ENCODE data around the gene GSK3B.
"Not testable (repeated sequence)": the region's sequence is repeated elsewhere in the genome, so short reads cannot be mapped to it uniquely, and the experiment has no call there.

GSK3B gene

DNA sequence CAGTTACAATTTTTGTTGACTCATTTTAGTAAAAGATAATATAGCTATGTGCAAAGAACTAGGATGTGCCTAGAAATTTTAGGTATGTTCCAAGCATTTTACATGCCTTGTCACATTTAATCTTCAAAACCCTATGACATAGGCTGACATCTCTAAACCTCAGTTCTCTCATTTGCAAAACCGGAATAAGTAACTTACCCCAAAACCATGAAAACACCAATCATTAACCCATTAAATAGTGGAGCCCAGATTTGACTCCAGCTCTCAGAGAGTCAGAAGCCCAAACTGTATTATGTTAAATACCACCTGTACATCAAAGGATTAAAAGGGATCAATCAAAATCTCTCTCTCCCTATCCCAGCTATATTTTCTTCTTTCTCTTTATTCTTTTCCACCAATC lies 36.6 kb downstream of the GSK3B start:
- in situ Hi-C loops (cut with HindIII; ENCODE audit: low sequenced_read_pairs) = no loop called here

DNA sequence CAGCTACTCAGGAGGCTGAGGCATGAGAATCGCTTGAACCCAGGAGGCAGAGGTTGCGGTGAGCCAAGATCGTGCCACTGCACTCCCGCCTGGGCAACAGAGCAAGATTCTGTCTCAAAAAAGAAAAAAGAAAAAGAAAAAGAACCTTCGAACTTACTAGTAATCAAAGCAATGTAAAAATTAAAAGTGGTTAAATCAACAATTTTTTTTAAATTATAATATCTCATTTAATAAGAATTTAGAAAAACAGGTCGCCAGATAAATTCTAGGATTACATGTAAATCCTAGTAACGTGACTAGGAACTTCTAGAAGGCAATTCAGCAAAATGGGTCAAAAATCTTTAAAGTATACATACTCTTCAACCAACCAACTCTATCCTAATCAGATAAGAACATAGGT lies 37.2 kb downstream of the GSK3B start:
- in situ Hi-C loops (cut with HindIII; ENCODE audit: low sequenced_read_pairs) = no loop called here

DNA sequence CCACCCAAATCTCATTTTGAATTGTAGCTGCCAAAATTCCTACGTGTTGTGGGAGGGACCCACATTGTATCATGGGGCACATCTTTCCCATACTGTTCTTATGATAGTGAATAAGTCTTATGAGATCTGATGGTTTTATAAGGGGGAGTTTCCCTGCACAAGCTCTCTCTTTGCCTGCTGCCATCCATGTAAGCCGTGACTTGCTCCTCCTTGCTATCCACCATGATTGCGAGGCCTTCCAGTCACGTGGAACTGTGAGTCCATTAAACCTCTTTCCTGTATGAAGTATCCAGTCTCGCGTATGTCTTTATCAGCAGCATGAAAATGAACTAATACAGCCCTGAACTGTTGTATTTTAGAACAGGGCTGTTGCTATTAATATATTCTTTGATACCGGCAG lies 40.6 kb downstream of the GSK3B start:
- in situ Hi-C loops (cut with HindIII; ENCODE audit: low sequenced_read_pairs) = not testable (repeated sequence)

DNA sequence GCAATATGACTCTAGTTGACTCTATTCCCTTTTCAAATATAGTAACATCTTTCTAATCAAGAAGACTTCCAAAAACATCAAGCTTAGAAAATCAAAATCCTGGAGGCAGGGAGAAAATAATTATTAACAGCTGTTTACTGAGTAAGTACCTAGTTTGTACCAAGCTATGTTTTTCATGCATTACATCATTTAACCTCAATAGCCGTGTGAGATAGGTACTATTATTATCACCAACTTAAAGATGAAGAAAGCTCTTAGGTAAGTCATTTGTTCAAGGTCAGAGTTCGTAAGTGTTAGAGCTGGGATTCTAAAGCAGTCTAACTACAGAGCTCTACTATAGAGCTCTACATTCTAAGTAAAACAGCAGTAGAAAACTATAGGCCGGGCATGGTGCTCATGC lies 41.6 kb downstream of the GSK3B start:
- in situ Hi-C loops (cut with HindIII; ENCODE audit: low sequenced_read_pairs) = no loop called here

DNA sequence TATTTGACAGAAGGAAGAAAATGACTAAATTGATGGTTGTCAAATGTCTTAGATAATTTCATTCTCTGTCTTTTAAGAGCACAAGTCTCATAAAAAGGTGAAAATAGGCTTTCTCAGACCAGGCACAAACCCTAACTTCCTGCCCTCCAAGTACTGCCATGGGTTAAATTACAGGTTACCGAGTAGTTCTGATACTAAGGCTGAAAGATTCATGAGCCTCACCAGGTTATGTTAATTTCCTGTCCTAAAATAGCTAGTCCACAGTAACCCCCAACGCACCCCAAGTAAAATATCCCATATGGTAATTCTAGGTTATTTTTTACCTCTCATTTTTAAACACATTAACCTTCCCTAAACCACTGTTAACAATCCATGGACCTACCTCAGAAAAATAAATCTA lies 42.0 kb downstream of the GSK3B start:
- in situ Hi-C loops (cut with HindIII; ENCODE audit: low sequenced_read_pairs) = no loop called here

DNA sequence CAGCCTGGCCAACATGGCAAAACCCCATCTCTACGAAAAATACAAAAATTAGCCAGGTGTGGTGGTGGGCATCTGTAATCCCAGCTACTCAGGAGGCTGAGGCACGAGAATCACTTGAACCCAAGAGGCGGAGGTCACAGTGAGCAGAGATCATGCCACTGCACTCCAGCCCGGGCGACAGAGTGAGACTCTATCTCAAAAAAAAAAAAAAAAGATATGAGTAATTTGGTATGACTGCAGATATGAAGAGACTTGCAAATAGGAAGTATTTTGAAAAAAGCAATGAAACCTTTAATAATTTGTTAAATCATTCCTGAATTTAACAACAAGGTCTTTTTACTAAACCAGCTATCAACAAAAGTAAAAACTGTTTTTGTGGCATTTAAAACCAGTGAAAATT lies 42.7 kb downstream of the GSK3B start:
- in situ Hi-C loops (cut with HindIII; ENCODE audit: low sequenced_read_pairs) = not testable (repeated sequence)

DNA sequence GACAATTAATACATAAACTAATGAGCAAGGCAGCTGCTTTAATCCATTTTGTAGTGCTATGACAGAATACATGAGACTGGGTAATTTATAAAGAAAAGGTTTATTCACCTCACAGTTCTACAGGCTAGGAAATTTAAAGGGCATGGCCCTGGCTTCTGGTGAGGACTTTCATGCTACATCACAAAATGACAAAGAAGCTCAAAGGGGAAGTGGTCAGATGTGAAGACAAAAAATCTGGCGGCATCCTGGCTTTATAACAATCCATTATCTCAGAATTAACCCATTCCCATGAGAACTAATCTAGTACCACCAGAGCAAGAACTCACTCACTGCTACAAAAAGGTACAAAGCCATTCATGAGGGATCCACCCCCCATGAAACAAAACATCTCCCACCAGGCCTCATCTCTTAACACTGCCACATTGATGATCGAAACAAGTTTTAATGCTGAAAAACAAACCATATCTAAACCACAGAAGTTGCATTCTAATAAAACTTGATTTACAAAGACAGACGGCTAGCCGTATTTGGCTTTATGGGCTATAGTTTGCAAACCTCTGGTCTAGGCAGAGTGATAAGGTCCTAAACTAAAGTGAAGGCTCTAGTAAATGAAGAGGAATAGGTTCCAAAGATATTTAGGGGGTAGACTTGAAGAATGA lies 44.2 kb downstream of the GSK3B start:
- in situ Hi-C loops (cut with HindIII; ENCODE audit: low sequenced_read_pairs) = no loop called here

DNA sequence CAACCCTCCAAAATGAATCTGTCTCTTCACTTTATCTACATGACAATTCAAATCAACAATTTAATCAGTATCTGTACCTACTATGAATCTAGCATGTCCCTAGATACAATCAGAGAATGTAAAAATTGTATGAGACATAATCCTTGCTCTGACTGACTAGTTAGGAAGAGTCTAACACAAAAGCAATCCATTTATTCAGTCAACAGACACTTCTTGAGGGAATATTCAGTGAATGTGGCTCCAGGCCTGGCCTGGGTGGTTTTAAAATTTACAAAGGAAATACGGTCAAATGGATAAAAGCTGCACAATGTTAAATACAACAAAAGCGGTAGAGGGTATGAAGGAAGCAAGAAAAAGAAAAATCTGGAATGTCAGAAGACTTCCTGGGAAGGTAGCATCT lies 45.2 kb downstream of the GSK3B start:
- in situ Hi-C loops (cut with HindIII; ENCODE audit: low sequenced_read_pairs) = no loop called here

DNA sequence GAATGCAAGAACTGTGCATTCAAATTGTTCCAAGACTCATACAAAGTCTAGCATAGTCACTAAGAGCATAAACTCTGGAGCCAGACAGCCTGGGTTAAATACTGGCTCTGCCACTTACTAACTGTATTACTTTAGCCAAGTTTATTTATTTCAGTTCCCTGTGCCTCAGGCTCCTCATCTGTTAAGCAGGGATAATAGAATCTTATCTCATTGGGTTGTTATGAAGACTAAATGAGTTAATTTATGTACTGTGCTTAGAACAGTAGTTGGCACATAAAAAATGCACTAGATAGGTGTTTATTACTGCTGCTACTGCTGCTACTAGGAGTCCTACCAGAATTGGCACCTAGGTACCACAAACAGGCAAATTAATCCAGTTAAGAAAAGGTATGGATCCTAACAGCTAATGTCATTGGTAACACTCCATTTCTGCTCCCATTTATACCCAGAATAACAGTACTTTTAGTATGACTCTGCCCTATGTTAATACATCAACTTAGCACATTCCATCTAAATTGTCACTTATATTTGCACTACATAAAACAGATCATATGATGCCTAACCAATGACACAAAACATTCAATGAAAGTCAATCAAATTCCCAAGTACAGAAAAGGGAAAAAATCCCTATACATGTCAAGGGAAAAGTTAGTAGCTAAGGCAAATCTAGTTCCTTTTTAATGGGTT lies 45.7 kb downstream of the GSK3B start:
- in situ Hi-C loops (cut with HindIII; ENCODE audit: low sequenced_read_pairs) = no loop called here

DNA sequence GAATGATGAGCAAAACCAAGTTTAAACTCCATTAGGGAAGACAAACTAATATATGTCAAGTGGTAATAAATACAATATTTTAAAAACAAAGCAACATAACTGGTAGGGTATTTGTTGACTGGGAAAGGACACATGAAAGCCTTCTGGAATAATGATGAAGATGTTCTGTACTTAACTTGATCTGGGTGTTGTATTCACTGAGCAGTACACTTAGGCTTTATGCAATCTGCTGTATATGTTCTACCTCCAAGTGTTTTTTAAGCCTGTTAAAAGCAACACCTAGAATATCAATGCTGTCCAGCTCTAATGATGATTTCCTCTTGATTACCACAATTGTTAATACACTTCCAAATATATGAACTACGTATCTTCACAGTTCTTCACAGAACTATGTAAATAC lies 46.6 kb downstream of the GSK3B start:
- in situ Hi-C loops (cut with HindIII; ENCODE audit: low sequenced_read_pairs) = no loop called here

DNA sequence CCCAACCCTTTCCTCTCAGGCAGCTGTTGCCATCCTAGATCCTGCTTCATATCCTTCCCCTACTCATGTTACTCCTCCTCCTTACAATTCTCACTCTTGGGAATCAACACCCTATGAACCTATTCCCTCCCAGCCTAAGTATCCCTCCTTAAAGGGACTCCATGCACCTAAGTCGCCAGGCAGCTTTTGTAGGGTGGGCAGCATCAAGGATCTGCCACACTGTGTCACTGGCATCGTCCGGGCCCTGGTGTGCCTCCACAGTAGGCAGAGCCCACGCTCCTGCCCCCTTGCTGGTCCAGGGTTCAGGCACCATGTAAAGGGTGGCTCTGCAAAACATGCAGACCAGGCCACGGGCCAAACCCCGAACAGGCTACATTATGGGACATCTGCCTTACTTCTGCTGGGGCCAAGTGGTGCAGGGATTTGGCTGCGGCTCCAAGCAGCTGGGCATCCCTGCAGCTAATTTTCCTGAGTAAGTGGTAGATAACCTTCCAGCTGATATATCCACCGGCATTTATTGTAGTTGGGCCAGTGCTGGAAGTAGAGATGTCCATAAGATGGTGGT lies 53.4 kb downstream of the GSK3B start:
- in situ Hi-C loops (cut with HindIII; ENCODE audit: low sequenced_read_pairs) = no loop called here

DNA sequence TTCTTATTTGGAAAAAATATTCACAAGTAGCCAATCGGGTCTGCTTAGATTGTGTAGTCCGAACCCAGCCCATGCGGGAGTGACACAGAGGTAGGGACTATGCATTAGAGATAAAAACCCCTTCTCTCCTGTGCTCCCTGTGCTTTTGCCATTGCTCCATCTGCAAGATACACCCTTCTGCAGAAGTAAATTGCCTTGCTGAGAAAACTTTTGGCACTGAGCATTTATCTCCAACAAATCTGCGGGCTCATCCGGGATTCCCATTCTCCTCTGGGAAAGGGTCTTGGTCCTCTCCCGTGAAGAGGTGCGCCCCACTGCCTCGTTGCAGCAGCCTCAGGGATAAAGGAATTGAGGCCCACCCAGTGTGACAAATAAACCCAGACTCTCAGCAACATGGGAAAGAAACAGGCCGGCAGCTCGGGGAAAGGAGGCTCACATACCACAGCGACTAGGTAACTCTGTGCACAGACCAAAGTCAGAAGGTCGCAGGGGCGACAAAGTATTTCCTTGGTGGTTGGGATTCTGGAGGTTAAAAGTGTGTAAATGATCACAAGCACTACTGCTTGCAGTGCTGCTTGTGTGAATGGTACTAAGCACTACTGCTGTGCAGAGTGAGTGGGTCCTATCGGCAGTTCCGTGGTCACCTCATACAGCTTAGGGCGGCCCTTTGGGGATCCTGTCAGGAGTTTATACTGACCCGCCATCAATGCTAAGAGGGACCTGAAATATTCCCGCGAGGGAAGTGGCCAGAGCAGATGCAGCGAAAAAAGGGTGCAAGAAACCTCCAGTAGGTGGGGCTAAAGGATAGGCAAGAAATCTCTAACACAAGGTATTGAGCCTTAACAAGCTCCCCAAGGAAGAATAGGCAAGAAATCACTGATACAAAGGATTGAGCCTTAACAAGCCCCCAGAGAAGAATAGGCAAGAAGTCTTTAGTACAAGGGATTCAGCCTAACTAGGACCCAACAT lies 54.3 kb downstream of the GSK3B start:
- in situ Hi-C loops (cut with HindIII; ENCODE audit: low sequenced_read_pairs) = no loop called here

DNA sequence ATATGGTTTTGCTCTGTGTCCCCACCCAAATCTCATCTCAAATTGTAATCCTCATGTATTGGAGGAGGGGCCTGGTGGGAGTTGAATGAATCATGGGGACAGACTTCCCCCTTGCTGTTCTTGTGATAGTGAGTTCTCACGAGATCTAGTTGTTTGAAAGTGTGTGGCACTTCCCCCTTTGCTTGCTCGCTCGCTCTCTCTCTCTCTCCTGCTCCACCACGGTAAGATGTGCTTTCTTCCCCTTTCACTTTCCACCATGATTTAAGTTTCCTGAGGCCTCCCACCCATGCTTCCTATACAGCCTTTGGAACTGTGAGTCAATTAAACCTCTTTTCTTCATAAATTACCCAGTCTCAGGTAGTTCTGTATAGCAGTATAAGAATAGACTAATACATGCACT lies 60.7 kb downstream of the GSK3B start:
- in situ Hi-C loops (cut with HindIII; ENCODE audit: low sequenced_read_pairs) = no loop called here

DNA sequence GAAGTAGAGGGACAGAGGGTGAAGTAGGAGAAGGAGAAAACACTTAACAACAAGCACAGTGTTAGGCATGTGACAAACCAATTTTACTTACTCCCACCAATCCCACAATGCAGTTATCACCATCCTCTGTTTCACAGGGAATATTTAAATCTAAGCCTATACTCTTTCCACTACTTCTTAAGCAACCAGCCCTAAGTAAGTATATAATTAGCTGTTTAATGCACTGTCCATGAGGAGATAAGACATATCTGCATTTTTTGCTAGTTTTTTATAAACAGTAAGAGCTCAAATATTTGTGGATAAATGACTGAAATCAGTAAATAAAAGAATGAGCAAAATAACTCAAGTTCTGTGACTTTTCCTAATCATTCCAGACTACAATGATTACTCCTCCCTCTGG lies 62.7 kb downstream of the GSK3B start:
- in situ Hi-C loops (cut with HindIII; ENCODE audit: low sequenced_read_pairs) = no loop called here

DNA sequence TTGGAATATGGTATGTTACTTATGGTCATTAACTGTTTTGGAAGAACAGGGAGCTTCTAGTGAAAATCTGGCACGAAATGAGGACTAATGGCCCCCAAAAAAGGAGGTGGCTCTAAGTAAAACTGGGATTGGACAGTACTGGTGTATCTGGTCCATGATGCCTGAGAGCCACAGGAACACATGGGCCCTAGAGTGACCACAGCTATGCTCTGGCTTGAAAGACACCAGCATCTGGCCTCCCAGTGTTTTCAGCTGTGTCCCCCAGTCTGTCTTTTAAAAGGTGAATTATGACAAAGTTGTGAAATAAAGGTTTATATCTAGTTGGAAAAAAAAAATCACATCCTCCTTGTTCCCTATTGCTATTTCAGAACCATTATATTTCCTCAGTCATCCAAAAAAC lies 64.5 kb downstream of the GSK3B start:
- in situ Hi-C loops (cut with HindIII; ENCODE audit: low sequenced_read_pairs) = no loop called here

DNA sequence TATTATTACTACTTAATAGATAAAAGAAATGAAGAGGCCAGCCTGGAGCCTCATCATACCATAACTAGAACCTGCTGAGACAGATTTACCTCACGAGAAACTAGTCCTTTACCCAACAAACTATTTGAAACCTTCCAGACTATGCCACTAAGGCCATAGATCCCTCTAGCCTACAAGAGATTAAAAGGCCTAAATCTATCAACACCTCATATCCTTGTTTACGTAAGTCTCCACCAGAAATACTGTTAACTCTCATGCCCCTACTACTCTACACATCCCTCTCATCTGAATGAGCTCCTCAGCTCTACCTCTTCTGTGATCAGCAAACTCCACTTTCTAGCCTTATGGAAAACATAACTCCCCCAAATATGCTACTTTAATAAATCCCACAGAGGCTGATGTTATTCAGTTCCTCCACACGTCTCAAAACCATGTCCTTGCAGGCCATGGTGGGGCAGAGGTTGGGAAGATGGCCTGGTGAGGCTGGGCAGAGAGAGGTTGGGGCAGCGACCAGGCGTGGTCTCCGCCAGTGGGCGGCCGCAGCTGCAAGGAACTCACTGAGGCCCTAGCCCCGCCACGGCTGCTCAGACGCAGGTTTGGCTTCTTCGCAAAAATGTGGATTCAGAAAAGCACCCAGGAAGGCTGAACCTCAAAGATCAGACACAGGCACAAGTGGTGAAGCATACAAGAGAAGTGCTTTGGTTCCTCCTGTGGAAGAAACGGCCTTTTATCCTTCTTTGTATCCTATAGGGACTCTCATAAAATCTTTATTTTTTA lies 65.8 kb downstream of the GSK3B start:
- in situ Hi-C loops (cut with HindIII; ENCODE audit: low sequenced_read_pairs) = no loop called here

DNA sequence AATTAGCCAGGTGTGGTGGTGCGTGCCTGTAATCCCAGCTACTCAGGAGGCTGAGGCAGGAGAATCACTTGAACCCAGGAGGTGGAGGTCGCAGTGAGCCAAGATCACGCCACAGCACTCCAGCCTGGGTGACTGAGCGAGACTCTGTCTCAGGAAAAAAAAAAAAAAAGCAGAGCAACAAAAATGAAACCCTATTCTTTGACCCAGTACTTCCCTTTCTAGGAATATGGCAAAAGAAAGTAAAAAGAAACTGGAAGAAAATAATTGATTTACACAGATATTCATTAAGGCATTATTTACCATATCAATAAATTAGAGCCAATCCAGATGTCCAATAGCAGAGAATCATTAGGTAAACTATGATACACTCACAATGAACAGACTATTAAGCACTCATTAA lies 67.0 kb downstream of the GSK3B start:
- in situ Hi-C loops (cut with HindIII; ENCODE audit: low sequenced_read_pairs) = no loop called here

DNA sequence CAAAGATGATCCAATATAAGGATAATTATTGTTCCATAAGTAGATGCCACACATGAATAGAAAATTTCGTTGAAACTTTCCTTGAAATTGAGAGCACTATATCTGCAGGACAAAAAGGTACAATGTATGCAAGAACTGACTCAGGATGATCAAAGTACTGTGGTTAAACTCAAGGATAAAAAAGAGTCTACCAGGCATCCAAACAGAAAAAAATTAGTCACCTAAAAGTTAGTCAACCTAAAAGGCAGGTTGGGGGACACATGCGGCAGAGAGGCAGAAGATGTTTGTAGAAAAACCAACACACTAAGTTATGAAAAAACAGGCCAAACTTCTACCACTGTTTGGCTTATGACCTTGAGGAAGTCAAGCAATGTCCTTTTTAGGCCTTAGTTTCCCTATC lies 68.7 kb downstream of the GSK3B start:
- in situ Hi-C loops (cut with HindIII; ENCODE audit: low sequenced_read_pairs) = no loop called here

DNA sequence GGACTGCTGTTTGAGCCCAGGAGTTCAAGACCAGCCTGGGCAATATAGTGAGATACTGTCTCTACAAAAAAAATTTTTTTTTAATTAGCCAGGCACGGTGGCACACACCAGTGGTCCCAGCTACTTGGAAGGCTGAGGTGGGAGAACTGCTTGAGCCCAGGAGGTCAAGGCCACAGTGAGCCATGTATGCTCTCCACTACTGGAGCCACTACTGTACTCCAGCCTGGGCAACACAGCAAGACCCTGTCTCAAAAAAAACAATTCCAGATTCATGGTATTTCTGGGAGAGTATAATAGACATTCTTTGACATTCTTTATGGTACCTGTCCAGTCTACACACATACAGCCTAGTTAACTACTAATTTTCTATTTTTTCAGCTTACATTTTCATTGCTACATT lies 70.1 kb downstream of the GSK3B start:
- in situ Hi-C loops (cut with HindIII; ENCODE audit: low sequenced_read_pairs) = no loop called here

DNA sequence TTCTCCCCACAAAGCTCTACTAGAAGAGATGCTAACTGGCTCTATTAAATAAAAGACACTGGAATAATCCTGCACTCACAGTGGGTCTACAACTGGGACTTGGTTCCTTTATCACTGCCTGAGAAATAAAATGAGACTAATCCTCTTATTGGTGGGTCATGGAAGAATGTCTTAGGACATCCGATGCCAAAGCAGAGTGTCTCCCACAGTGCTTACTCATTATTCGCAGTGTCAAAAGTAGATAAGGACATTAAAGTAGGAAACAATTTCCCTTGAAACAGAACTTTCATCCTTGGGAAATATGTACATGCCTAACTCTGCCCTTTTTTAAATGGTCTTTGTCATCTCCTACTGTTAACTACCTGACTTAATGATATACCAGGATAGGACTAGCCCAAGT lies 71.5 kb downstream of the GSK3B start:
- in situ Hi-C loops (cut with HindIII; ENCODE audit: low sequenced_read_pairs) = no loop called here

DNA sequence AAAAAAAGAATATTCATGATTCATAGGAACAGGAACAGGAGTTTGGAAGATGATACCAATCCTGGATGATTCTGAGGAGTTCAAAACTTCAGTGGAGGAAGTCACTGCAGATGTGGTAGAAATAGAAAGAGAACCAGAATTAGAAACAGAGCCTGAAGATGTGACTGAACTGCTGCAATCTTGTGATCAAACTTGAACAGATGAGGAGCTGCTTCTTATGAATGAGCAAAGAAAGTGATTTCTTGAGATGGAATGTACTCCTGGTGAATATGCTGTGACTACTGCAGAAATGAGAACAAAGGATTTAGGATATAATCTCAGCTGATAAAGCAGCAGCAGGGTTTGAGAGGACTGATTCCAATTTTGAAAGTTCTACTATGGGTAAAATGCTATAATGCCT lies 72.7 kb downstream of the GSK3B start:
- in situ Hi-C loops (cut with HindIII; ENCODE audit: low sequenced_read_pairs) = no loop called here
